Activated CD4-positive, alpha-beta T cell treated with anti-CD3 and anti-CD28 coated beads for 1 hour (primary cell): ENCODE results near the gene STEAP3.

Experiments used
- DNase-seq: peaks from one replicate; pipeline ENCODE4 v3.0.0-alpha.2; 2020

Gene STEAP3

DNA sequence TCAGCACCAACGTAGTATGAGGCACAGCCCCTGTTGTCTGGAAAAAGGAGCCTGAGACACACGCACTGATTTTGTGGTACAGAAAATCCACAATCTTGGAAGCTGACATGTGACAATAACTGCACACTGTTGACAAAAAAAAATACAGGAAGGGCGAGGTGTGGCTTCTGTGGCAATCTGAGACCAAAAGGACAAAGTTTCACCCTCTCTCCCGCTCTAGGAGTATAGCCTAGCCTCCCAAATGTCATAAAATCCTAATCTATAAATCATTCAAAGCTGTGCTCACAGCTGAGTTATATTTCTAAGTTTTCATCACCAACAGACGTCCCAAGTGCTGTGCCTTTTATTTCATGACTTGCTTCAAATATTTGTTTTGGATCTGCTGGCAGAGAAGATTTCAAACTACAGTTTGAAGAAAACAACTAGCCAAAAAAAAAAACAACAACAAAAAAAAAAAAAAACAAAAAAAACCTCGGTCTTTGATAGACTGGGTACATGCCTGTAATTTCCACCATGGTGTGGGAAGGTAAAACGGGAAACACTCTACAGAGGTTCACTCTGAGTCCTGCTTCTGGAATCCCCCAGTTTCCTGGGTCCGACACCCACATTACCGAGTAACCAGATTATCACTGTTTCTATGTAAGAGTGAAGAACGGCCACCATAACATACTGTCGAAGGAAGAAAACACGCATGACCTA, 82.0 kb downstream of the STEAP3 start:
- DNase-seq, result no peak

- DNase-seq, result no peak
Observed at GRCh38 chr2:119306196-119306590, 82.6 kb downstream of the STEAP3 start.

- DNase-seq, result no peak
Observed at GRCh38 chr2:119307419-119308140, 83.9 kb downstream of the STEAP3 start.

DNA sequence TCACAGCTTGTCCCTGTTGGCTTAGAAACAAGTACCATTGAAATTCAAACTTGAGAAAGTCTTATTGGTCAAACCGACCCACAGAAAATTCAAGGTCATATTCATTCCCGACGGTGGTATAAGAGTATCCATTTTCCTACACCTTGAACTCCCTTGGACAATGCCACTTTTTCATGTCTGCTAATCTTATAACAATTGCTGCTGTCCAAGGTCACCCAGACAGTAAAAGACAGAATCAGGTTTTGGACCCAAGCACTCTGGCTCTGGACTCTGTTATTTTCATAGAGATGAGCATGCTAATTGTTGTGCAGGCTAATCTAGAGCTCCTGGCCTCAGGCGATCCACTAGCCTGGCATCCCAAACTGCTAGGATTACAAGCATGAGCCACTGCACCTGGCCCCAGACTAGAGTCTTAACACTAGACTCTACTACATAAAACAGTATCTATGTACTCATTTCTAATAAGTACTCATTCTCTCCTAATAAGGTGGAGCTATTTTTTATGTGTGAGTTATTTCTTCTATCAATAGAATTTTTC, 85.2 kb downstream of the STEAP3 start:
- DNase-seq, result no peak

DNA sequence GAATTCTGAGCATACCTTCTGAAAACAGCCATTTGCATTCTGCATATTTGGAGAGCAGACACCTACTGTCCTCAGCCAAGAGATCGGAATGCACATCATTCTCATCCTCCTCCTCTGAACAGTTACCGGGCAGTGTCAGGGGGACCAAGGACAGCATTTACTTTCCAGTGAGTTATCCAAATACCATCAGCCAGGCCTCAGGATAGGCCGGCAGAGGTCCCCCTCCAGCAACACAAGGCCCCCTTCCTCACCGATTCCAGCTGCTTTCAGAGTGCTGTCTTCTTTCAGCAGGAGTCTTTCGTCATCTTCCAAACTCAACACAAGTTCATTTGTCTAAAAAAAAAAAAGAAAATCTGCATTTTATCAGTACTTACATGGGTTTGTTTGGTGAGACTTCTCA, 87.7 kb downstream of the STEAP3 start:
- DNase-seq, result no peak

DNA sequence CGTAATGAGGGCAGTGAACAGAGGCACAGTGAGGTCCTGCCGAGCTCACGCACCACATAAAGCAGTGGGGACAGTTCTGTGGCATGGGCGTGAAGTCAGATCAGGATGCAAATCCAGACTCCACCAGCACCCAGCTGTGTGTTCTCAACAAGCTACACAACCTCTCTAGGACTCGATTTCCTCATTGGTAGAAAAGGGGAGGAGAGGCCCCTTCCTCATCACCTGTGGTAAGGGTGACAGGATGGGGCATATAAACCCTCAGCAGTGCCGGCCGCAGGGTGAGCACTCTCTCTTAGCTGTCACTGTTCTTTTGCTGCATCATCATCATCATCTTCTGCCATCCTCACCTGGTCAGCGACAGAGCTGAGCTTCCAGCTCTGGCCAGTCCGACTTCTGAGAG, 88.2 kb downstream of the STEAP3 start:
- no peak for DNase-seq
